GM18873 (cell line): ENCODE results near the gene NCL.
"Not testable (repeated sequence)": the region's sequence is repeated elsewhere in the genome, so short reads cannot be mapped to it uniquely, and the experiment has no call there.

Experiments
- ATAC-seq: cut with Tn5 transposase; IDR thresholded peaks from one replicate; pipeline ENCODE4 v1.9.1; 2021; ENCODE audit warnings: mild to moderate bottlenecking, moderate library complexity, moderate number of reproducible peaks; ENCODE audit not compliant: unreplicated experiment, low FRiP score

The NCL gene

GRCh38 chr2:231470246-231470900 is 6.1 kb upstream of the NCL start:
- ATAC-seq = no peak

- ATAC-seq = no peak
Observed at GRCh38 chr2:231469583-231469950, 5.3 kb upstream of the NCL start.

GRCh38 chr2:231467613-231468530 is 3.6 kb upstream of the NCL start:
- no peak for ATAC-seq

DNA sequence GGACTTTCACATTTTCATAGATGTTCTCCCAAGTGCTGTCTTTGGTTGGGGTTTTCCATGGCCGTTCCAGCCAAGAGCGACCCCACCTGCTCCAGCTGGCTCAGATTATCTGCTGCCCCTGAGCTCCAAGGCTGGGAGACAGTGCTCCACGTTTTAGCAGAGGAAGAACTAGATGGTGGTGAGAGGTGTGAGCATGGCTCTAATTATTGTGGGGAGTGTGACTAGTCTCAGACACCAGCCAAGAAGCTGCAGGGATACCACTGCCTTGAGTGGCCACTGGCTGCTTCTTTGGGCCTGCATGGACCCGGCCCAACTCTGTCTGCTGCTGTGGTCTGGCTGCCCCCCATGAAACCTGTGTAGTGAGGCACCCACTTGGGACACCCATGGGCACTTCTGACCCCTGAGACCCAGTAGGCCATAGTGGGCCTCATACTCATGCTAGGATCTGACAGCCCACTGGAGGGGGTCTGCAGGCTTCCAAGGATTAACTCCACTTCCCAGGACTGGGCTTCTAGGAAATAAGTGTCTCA is 2.8 kb upstream of the NCL start:
- no peak for ATAC-seq

DNA sequence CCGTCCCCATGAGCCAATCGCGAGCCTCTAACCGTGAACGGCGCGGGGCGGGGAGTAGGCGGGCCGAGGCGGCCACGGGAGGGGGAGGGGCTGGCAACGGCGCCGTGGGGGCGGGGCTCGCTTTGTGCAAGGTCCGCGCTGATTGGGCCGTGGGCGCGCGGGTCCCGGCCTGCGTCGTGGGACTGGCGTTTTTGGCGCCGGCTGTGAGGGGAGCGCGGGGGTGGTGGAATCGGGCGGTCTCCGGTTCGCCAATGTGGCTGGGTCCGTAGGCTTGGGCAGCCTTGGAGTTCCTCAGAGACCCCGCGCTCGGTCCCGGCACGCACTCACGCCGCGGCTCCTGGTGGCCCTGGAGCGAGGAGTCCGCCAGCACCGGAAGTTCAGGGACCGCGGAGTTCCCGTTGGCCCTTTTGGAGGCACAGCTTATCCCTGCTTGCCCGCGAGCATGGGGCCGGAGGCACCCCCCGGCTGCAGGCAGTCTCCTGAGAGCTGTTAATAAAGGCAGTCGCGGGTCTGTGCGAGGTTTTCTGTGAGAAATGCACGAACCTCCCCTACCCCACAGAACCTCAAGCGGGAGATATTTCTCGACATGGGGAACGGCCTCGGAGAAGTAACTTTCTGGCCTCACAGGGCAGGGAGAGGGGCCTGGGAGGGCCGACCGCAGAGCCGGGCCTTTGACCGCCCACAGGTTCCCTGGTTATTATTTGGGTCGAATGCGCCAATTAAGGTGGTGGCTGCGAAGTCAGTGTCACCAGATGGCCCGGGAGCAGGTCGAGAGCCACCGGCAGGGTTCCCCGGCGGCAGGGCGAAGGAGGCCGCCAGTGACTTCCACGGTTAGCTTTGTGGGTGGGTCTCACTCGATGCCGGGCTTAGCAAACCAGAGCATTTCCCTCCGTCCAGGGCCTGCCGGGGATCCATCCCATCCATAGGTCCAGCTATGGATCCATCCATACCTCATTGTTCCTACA is 574 bp upstream of the NCL start:
- no peak for ATAC-seq

DNA sequence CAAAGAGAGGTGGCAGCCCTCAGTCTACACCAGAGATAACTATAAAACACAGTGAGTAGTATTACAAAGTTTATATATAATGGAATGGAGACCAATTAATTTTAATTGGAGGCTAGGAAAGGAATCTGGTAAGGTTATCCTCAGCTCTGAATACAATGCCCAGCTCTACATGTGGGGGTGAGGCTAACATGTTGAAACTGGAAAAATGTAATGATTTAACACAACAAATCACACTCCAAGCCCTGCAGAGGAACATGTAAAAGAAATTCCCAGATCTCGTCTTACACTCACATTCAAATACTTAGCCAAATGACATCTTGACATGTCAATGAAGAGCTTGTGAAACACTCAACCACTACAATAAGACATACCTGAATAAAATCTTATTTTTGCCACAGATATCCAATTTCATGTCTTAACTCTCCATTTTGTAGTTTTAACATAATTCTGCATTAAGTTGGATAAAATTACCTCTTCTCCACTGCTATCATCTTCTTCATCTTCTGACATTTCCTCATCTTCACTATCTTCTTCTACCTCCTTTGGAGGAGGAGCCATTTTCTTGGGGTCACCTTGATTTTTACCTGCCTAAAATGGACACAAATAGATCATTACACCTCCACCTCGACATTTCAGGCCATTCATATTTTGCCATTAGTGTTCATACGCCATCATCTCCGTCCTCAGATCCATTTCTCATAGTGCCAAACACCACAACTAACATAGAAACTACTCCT is 1.4 kb downstream of the NCL start:
- ATAC-seq = no peak

GRCh38 chr2:231461516-231461971 is 2.7 kb downstream of the NCL start:
- no peak for ATAC-seq

- ATAC-seq = not testable (repeated sequence)
Observed at GRCh38 chr2:231460841-231461240, 3.4 kb downstream of the NCL start.

GRCh38 chr2:231460073-231460835 is 4.0 kb downstream of the NCL start:
- ATAC-seq = no peak

DNA sequence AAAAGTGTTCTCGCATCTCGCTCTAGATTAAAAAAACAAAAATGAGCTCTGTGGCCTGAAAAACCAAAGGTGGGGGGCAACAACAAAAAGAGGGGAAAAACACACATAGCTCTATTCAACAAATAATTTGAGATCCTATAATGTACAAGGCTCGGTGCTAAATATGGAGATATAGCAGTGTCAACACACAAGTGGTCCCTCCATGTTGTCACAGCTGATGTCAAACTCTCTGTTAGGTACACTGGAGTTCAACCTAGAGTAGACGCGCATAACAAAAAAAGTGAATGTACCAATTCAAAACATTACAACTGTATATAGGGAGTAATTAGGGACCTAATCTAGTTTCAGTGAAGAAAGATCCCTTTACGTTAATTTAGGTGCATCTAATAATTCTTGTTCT is 5.9 kb downstream of the NCL start:
- no peak for ATAC-seq

GRCh38 chr2:231457101-231457500 is 7.2 kb downstream of the NCL start:
- no peak for ATAC-seq

DNA sequence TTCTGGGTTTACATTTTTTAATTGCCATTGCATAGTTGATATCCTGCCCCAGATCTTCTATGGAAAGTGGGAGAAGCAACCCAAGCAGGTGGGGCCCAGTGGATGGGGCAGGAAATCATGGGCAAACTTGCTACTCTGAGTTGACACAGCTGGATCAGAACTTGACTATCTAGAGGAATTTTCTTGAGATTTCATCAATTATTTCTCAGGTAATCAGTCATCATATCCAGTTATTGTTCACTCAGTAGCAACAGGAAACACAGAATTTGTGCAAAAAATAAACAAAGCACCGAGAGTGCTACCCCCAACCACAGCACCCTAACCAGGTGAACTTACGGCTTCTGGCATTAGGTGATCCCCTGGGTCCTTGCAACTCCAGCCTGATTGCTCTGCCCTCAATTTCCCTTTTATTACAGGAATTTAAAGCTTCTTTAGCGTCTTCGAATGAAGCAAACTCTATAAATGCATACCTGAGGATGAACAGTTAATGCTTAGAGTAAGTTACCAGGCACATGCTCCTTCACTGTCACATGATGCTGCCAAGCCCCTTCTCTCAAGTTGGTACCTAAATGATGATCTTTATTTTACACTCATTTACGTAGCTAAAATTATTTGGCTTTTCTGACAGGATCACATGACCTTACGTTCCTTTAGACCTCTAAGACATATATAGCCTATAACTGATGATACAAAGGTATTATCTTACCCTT is 7.8 kb downstream of the NCL start:
- ATAC-seq = no peak

GRCh38 chr2:231455890-231456289 is 8.4 kb downstream of the NCL start:
- no peak for ATAC-seq

- ATAC-seq = no peak
Observed at GRCh38 chr2:231455222-231455621, 9.1 kb downstream of the NCL start.

DNA sequence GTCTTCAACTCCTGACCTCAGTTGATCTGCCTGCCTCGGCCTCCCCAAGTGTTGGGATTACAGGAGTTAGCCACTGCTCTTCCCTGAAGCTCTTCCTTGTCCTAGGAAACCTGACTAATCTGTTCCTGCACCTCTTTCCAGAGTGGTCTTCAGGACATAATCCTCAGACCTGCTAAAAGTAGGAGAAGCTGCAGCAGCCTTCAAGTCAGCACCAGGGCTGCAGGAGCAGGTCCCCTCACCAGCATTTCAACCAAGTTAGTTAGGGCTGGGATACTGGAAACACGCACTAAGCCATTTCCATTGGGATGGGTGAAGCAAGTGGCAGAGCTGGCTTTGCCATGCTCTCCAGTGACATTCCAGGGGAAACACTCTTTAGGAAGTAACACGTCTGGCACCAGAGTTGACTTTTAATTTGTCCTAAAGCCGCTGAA is 9.9 kb downstream of the NCL start:
- no peak for ATAC-seq

- no peak for ATAC-seq
Observed at GRCh38 chr2:231452799-231453508, 11.3 kb downstream of the NCL start.

DNA sequence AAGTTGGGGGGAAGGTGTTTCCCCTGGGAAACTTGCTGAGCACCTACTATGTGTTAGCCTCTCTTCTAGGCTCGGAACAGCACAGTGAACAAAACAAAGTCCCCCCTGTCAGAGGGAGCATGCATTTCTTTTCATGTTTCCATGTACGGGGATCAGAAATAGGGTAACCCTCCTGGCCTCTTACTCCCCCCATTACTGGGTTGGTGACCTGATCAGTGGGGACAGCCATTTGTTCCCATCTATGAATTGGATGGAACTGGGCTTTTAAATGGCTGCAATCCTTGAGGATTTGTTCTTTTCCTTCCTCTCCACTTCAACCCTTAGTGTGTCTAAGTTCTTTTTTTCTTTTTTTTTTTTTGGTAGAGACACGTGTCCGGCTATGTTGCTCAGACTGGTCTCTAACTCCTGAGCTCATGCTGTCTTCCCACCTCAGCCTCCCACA is 13.7 kb downstream of the NCL start:
- no peak for ATAC-seq
